Measurements from ENCODE around the gene WDPCP.

DNA sequence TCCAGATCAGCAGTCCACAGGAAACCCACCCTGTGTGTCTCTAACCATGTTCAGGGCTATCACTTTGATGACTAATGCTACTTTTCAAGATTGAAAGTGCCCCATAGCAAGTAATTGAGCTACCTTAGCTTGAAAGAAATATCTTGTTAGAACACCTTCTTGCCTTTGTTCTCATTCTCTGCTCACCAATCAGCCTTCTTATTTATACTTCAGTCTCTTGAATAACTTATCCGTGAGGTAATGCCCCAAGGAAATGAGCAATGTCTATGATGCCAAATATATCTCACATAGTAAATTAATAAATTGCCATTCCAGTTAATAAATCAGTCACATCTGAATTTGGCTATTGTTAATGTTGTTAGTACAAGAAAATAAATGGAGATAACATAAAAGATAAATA lies 141.6 kb downstream of the WDPCP start:
- TF ChIP-seq, protein P1, sequence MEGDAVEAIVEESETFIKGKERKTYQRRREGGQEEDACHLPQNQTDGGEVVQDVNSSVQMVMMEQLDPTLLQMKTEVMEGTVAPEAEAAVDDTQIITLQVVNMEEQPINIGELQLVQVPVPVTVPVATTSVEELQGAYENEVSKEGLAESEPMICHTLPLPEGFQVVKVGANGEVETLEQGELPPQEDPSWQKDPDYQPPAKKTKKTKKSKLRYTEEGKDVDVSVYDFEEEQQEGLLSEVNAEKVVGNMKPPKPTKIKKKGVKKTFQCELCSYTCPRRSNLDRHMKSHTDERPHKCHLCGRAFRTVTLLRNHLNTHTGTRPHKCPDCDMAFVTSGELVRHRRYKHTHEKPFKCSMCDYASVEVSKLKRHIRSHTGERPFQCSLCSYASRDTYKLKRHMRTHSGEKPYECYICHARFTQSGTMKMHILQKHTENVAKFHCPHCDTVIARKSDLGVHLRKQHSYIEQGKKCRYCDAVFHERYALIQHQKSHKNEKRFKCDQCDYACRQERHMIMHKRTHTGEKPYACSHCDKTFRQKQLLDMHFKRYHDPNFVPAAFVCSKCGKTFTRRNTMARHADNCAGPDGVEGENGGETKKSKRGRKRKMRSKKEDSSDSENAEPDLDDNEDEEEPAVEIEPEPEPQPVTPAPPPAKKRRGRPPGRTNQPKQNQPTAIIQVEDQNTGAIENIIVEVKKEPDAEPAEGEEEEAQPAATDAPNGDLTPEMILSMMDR (conservative IDR thresholded peaks at IDR 0.05; ENCODE audit: low read depth in 2 of 2): no peak
- TF ChIP-seq POLR2AphosphoS5 (IDR thresholded peaks at IDR 0.05; ENCODE audit: low read depth): no peak
- no peak for TF ChIP-seq EZH2 (IDR thresholded peaks at IDR 0.05; ENCODE audit: low read depth, unreplicated experiment)
- TF ChIP-seq CREB1 (CRISPR knock-in tag; IDR thresholded peaks at IDR 0.05; ENCODE audit: low read depth): no peak
- TF ChIP-seq ZNF331 (CRISPR knock-in tag; IDR thresholded peaks at IDR 0.05; ENCODE audit: low read depth): no peak
- TF ChIP-seq, protein P2, sequence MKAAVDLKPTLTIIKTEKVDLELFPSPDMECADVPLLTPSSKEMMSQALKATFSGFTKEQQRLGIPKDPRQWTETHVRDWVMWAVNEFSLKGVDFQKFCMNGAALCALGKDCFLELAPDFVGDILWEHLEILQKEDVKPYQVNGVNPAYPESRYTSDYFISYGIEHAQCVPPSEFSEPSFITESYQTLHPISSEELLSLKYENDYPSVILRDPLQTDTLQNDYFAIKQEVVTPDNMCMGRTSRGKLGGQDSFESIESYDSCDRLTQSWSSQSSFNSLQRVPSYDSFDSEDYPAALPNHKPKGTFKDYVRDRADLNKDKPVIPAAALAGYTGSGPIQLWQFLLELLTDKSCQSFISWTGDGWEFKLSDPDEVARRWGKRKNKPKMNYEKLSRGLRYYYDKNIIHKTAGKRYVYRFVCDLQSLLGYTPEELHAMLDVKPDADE (IDR thresholded peaks at IDR 0.05): no peak
- TF ChIP-seq, protein P3, sequence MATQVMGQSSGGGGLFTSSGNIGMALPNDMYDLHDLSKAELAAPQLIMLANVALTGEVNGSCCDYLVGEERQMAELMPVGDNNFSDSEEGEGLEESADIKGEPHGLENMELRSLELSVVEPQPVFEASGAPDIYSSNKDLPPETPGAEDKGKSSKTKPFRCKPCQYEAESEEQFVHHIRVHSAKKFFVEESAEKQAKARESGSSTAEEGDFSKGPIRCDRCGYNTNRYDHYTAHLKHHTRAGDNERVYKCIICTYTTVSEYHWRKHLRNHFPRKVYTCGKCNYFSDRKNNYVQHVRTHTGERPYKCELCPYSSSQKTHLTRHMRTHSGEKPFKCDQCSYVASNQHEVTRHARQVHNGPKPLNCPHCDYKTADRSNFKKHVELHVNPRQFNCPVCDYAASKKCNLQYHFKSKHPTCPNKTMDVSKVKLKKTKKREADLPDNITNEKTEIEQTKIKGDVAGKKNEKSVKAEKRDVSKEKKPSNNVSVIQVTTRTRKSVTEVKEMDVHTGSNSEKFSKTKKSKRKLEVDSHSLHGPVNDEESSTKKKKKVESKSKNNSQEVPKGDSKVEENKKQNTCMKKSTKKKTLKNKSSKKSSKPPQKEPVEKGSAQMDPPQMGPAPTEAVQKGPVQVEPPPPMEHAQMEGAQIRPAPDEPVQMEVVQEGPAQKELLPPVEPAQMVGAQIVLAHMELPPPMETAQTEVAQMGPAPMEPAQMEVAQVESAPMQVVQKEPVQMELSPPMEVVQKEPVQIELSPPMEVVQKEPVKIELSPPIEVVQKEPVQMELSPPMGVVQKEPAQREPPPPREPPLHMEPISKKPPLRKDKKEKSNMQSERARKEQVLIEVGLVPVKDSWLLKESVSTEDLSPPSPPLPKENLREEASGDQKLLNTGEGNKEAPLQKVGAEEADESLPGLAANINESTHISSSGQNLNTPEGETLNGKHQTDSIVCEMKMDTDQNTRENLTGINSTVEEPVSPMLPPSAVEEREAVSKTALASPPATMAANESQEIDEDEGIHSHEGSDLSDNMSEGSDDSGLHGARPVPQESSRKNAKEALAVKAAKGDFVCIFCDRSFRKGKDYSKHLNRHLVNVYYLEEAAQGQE (IDR thresholded peaks at IDR 0.05; ENCODE audit: unreplicated experiment): no peak
- no peak for TF ChIP-seq EZH2phosphoT487 (IDR thresholded peaks at IDR 0.05; ENCODE audit: unreplicated experiment)
- no peak for TF ChIP-seq JUNB (IDR thresholded peaks at IDR 0.05; ENCODE audit: unreplicated experiment)
- TF ChIP-seq STAT1 (IDR thresholded peaks at IDR 0.05; ENCODE audit: unreplicated experiment): no peak
- no peak for TF ChIP-seq NANOG (IDR thresholded peaks at IDR 0.05; ENCODE audit: borderline replicate concordance)
- TF ChIP-seq, protein P4, sequence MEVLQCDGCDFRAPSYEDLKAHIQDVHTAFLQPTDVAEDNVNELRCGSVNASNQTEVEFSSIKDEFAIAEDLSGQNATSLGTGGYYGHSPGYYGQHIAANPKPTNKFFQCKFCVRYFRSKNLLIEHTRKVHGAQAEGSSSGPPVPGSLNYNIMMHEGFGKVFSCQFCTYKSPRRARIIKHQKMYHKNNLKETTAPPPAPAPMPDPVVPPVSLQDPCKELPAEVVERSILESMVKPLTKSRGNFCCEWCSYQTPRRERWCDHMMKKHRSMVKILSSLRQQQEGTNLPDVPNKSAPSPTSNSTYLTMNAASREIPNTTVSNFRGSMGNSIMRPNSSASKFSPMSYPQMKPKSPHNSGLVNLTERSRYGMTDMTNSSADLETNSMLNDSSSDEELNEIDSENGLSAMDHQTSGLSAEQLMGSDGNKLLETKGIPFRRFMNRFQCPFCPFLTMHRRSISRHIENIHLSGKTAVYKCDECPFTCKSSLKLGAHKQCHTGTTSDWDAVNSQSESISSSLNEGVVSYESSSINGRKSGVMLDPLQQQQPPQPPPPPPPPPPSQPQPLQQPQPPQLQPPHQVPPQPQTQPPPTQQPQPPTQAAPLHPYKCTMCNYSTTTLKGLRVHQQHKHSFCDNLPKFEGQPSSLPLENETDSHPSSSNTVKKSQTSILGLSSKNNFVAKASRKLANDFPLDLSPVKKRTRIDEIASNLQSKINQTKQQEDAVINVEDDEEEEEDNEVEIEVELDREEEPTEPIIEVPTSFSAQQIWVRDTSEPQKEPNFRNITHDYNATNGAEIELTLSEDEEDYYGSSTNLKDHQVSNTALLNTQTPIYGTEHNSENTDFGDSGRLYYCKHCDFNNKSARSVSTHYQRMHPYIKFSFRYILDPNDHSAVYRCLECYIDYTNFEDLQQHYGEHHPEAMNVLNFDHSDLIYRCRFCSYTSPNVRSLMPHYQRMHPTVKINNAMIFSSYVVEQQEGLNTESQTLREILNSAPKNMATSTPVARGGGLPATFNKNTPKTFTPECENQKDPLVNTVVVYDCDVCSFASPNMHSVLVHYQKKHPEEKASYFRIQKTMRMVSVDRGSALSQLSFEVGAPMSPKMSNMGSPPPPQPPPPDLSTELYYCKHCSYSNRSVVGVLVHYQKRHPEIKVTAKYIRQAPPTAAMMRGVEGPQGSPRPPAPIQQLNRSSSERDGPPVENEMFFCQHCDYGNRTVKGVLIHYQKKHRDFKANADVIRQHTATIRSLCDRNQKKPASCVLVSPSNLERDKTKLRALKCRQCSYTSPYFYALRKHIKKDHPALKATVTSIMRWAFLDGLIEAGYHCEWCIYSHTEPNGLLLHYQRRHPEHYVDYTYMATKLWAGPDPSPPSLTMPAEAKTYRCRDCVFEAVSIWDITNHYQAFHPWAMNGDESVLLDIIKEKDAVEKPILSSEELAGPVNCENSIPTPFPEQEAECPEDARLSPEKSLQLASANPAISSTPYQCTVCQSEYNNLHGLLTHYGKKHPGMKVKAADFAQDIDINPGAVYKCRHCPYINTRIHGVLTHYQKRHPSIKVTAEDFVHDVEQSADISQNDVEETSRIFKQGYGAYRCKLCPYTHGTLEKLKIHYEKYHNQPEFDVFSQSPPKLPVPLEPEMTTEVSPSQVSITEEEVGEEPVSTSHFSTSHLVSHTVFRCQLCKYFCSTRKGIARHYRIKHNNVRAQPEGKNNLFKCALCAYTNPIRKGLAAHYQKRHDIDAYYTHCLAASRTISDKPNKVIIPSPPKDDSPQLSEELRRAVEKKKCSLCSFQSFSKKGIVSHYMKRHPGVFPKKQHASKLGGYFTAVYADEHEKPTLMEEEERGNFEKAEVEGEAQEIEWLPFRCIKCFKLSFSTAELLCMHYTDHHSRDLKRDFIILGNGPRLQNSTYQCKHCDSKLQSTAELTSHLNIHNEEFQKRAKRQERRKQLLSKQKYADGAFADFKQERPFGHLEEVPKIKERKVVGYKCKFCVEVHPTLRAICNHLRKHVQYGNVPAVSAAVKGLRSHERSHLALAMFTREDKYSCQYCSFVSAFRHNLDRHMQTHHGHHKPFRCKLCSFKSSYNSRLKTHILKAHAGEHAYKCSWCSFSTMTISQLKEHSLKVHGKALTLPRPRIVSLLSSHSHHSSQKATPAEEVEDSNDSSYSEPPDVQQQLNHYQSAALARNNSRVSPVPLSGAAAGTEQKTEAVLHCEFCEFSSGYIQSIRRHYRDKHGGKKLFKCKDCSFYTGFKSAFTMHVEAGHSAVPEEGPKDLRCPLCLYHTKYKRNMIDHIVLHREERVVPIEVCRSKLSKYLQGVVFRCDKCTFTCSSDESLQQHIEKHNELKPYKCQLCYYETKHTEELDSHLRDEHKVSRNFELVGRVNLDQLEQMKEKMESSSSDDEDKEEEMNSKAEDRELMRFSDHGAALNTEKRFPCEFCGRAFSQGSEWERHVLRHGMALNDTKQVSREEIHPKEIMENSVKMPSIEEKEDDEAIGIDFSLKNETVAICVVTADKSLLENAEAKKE (CRISPR knock-in tag; IDR thresholded peaks at IDR 0.05): no peak
- TF ChIP-seq ZNF114 (CRISPR knock-in tag; IDR thresholded peaks at IDR 0.05): no peak
